Activated T-cell treated with anti-CD3 and anti-CD28 coated beads, Interleukin-2, amount 50 U/mL, for 72 hours (primary cell): ENCODE results near the gene RARA. TPM values are rescaled to one million over a fixed set of nuclear protein-coding genes. Genes with fewer than 3 reads are reported as not detected.

Source experiments
- ATAC-seq, 2 donors: fragments of 150-1000 bp; cut with Tn5 transposase; replicated peaks in 1 of 2; 2 replicates each; pipeline ENCODE4 v1.10.0; 2021; ENCODE audit warnings: moderate library complexity in 2 of 2, mild to moderate bottlenecking in 1 of 2
- DNase-seq, 2 donors: peaks; one replicate each; pipeline ENCODE4 v3.0.0; 2021 to 2022; ENCODE audit warnings: mixed read lengths in 1 of 2
- H3K27ac Mint-ChIP-seq: one replicate; pipeline ENCODE4 v1.8.0; 2022; ENCODE audit warnings: mild to moderate bottlenecking, moderate library complexity, mixed read lengths
- H3K27me3 Mint-ChIP-seq: one replicate; pipeline ENCODE4 v1.8.0; 2022; ENCODE audit warnings: low read depth, mixed read lengths
- H3K36me3 Mint-ChIP-seq, 2 donors: one replicate each; pipeline ENCODE4 v1.8.0; 2022; ENCODE audit warnings: mixed read lengths in 2 of 2, mild to moderate bottlenecking in 1 of 2; ENCODE audit not compliant: insufficient read depth in 2 of 2
- H3K4me1 Mint-ChIP-seq: one replicate; pipeline ENCODE4 v1.8.0; 2022; ENCODE audit warnings: low read depth, mixed read lengths
- H3K4me3 Mint-ChIP-seq, 2 donors: one replicate each; pipeline ENCODE4 v1.8.0; 2022; ENCODE audit warnings: mild to moderate bottlenecking in 2 of 2, mixed read lengths in 2 of 2, moderate library complexity in 2 of 2
- H3K9me3 Mint-ChIP-seq, 2 donors: one replicate each; pipeline ENCODE4 v1.8.0; 2022; ENCODE audit warnings: mixed read lengths in 2 of 2
- total RNA-seq, 2 donors: library from RNA; stranded (reverse); gene quantifications; one replicate each; pipeline ENCODE4 v1.2.3, GENCODE V29; 2022

The RARA gene
- total RNA-seq: 10 to 100 TPM; 33.4 to 45.2 TPM

DNA sequence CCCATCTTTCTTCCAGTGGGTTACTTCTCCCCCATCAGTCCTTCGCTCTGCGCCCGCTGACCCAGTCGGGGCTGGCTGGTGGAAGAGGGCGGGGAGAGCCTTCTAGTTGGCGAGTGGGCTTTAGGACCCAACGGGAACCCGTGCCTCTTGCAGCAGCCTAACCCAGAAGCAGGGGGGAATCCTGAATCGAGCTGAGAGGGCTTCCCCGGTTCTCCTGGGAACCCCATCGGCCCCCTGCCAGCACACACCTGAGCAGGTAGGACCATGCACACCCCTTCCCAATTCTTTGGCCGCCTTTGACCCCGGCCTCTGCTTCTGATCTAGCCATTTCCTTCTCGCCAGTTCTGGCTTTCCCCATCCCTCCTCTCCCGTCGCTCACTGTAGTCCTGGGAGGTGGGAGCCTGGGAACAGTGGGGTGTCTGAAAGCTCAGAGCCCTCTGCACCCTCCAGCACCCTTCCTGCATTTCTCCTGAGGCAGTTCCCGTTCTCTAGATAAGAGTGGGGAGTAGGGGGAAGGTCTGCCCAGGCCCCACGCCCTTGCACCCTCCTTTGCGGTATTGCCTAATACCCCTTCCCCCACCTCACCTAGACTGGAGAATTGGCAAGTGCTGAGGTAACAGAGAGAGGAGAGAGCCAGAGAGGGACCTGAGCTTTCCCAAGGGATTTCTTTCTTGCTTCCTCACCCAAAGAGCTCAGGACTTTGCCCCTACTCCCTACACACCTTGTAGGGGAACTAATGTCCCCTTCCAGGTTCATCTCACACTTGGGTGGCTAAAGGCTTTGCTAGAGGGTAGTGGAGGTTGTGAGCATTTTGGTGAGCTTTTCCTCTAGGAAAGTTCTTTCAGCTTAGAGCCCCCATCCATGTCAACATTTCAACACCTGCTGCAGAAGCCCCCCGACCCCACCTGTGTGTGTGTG is at the start of gene RARA:
TSS of gene RARA (plus strand) at position 150 of the 918 bp plus-strand sequence. CDS start 22,039 bp downstream, outside the sequence.
- peak within 1 kb of the TSS; percentile 13 to 72 for H3K4me3 Mint-ChIP-seq

GRCh38 chr17:40259505-40259904 is 49.5 kb upstream of the RARA start:
- H3K4me1 Mint-ChIP-seq: peaks cover 14% of the 10 kb centered on the region
- no peak overlapping the region for H3K4me3 Mint-ChIP-seq
- no peaks in the 10 kb centered on the region for H3K9me3 Mint-ChIP-seq

More for the DNA sequence above, at the start of gene RARA:
- Mint-ChIP-seq H3K27me3 (no peaks in the 10 kb centered on the region), H3K36me3 (no peaks in the 10 kb centered on the region), H3K4me1 (peaks cover 14% of the 10 kb centered on the region), H3K9me3 (no peaks in the 10 kb centered on the region), H3K27ac (no peak within 1 kb of the TSS)
- ATAC-seq: peak in 1 of 2 donors; percentile 19
- DNase-seq: peak in 1 of 2 donors; percentile 39

GRCh38 chr17:40260528-40260927 is 48.5 kb upstream of the RARA start:
- Mint-ChIP-seq H3K27me3 (no peaks in the 10 kb centered on the region), H3K9me3 (no peaks in the 10 kb centered on the region), H3K4me1 (peaks cover 14% of the 10 kb centered on the region), H3K36me3 (peaks cover 5 to 13% of the 10 kb centered on the region in 2 donors), H3K4me3 (no peak overlapping the region), H3K27ac (no peak overlapping the region)
- DNase-seq: no peak
- ATAC-seq: no peak

More at GRCh38 chr17:40259505-40259904, 49.5 kb upstream of the RARA start:
- H3K36me3 Mint-ChIP-seq: peaks cover 5 to 13% of the 10 kb centered on the region in 2 donors
- no peak overlapping the region for H3K27ac Mint-ChIP-seq
- H3K27me3 Mint-ChIP-seq: no peaks in the 10 kb centered on the region
- no peak for ATAC-seq
- no peak for DNase-seq

DNA sequence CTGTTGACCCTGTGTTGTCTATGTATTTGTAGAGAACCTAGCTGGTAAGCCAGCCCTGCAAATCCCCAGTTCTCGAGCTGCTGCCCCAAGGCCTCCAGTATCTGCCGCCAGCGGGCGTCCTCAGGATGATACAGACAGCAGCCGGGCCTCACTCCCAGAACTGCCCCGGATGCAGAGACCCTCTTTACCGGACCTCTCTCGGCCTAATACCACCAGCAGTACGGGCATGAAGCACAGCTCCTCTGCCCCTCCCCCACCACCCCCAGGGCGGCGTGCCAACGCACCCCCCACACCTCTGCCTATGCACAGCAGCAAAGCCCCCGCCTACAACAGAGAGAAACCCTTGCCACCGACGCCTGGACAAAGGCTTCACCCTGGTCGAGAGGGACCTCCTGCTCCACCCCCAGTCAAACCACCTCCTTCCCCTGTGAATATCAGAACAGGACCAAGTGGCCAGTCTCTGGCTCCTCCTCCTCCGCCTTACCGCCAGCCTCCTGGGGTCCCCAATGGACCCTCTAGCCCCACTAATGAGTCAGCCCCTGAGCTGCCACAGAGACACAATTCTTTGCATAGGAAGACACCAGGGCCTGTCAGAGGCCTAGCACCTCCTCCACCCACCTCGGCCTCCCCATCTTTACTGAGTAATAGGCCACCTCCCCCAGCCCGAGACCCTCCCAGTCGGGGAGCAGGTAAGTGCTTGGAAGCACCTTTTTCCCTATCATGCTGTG is 44.4 kb upstream of the RARA start:
- H3K27ac Mint-ChIP-seq: no peak overlapping the region
- H3K36me3 Mint-ChIP-seq: peaks cover 3 to 13% of the 10 kb centered on the region in 2 donors
- DNase-seq (no peak), ATAC-seq (no peak)
- no peaks in the 10 kb centered on the region for H3K9me3 Mint-ChIP-seq
- no peak overlapping the region for H3K4me3 Mint-ChIP-seq
- H3K4me1 Mint-ChIP-seq: peaks cover 14% of the 10 kb centered on the region
- H3K27me3 Mint-ChIP-seq: no peaks in the 10 kb centered on the region

DNA sequence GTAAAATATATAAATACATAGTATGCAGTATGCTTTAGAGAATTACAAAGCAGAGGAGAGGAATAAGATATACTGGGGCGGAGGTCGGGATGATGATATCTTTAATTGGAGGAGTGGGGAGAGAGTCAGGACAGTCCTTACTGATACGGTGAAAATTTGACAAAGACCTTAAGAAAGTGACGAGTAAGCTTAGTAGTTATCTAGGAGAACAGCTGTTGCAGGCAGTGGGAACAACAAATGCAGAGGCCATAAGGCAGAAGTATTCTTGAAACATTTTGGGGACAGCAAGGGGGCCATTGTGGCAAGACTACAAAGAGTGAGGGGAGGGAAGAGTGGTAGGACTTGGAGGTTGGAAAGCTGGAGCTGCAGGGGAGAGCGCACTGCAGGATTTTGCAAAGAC is 43.6 kb upstream of the RARA start:
- no peak overlapping the region for H3K27ac Mint-ChIP-seq
- DNase-seq (no peak), ATAC-seq (no peak)
- no peaks in the 10 kb centered on the region for H3K9me3 Mint-ChIP-seq
- no peaks in the 10 kb centered on the region for H3K27me3 Mint-ChIP-seq
- H3K36me3 Mint-ChIP-seq: peaks cover 3 to 13% of the 10 kb centered on the region in 2 donors
- H3K4me3 Mint-ChIP-seq: no peak overlapping the region
- peaks cover 14% of the 10 kb centered on the region for H3K4me1 Mint-ChIP-seq

GRCh38 chr17:40266882-40267281 is 42.1 kb upstream of the RARA start:
- Mint-ChIP-seq H3K36me3 (peaks cover 3 to 14% of the 10 kb centered on the region in 2 donors), H3K4me1 (peaks cover 13% of the 10 kb centered on the region), H3K27ac (no peak overlapping the region), H3K4me3 (no peak overlapping the region), H3K9me3 (no peaks in the 10 kb centered on the region), H3K27me3 (no peaks in the 10 kb centered on the region)
- DNase-seq (no peak), ATAC-seq (no peak)

- ATAC-seq: no peak
- Mint-ChIP-seq H3K27ac (no peak overlapping the region), H3K4me1 (no peaks in the 10 kb centered on the region), H3K9me3 (no peaks in the 10 kb centered on the region), H3K36me3 (peaks cover 0 to 8% of the 10 kb centered on the region in 2 donors), H3K4me3 (no peak overlapping the region), H3K27me3 (no peaks in the 10 kb centered on the region)
- DNase-seq: no peak
These were observed 40.8 kb upstream of the RARA start for GRCh38 chr17:40268141-40268712.

- H3K36me3 Mint-ChIP-seq: peaks cover 6 to 7% of the 10 kb centered on the region in 2 donors
- no peaks in the 10 kb centered on the region for H3K9me3 Mint-ChIP-seq
These were observed 30.6 kb upstream of the RARA start for GRCh38 chr17:40278414-40278813.

GRCh38 chr17:40279402-40279801 is 29.6 kb upstream of the RARA start:
- ATAC-seq: no peak
- Mint-ChIP-seq H3K27me3 (no peaks in the 10 kb centered on the region), H3K4me1 (peaks cover 30% of the 10 kb centered on the region), H3K36me3 (peaks cover 4 to 5% of the 10 kb centered on the region in 2 donors), H3K9me3 (no peaks in the 10 kb centered on the region), H3K4me3 (no peak overlapping the region), H3K27ac (no peak overlapping the region)
- no peak for DNase-seq

More at GRCh38 chr17:40278414-40278813, 30.6 kb upstream of the RARA start:
- ATAC-seq (no peak), DNase-seq (no peak)
- H3K27ac Mint-ChIP-seq: peak overlapping the region; percentile 73
- H3K27me3 Mint-ChIP-seq: no peaks in the 10 kb centered on the region
- H3K4me3 Mint-ChIP-seq: no peak overlapping the region
- H3K4me1 Mint-ChIP-seq: peaks cover 20% of the 10 kb centered on the region

GRCh38 chr17:40281663-40282062 is 27.3 kb upstream of the RARA start:
- Mint-ChIP-seq H3K27me3 (no peaks in the 10 kb centered on the region), H3K36me3 (peaks cover 0 to 4% of the 10 kb centered on the region in 2 donors), H3K27ac (peak overlapping the region; percentile 29), H3K4me1 (peaks cover 37% of the 10 kb centered on the region), H3K9me3 (no peaks in the 10 kb centered on the region), H3K4me3 (peak overlapping the region in 1 of 2 donors; percentile 7)
- DNase-seq: no peak
- ATAC-seq: no peak

DNA sequence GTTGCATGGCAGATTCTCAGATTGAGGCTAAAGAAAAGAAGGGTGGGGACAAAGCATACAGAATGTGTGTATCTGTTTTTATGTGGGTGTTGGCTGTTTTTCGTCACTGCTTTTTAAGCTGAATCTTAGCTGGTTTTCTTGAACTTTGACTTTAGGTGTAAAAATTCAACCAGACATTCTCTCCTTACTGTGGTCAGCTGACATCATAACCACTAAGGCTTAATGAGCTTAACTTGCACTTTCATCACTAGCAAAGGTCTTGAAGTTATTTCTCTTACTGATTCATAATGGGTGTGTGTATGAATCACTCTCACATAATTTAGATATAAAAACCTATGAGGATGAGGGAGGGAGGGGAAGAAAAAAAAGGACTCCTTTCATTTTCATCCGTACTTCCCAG is 25.3 kb upstream of the RARA start:
- peak overlapping the region; percentile 60 to 73 for H3K4me3 Mint-ChIP-seq
- H3K4me1 Mint-ChIP-seq: peaks cover 49% of the 10 kb centered on the region
- H3K27me3 Mint-ChIP-seq: no peaks in the 10 kb centered on the region
- H3K9me3 Mint-ChIP-seq: no peaks in the 10 kb centered on the region
- H3K36me3 Mint-ChIP-seq: peaks cover 5 to 6% of the 10 kb centered on the region in 2 donors
- peak overlapping the region; percentile 75 for H3K27ac Mint-ChIP-seq
- ATAC-seq (peak; percentile 64 to 69), DNase-seq (peak; percentile 34 to 51)

- no peaks in the 10 kb centered on the region for H3K9me3 Mint-ChIP-seq
- H3K27ac Mint-ChIP-seq: peak overlapping the region; percentile 22
- no peak for DNase-seq
- peaks cover 54% of the 10 kb centered on the region for H3K4me1 Mint-ChIP-seq
- peaks cover 6 to 7% of the 10 kb centered on the region in 2 donors for H3K36me3 Mint-ChIP-seq
- peak overlapping the region; percentile 69 to 73 for H3K4me3 Mint-ChIP-seq
- ATAC-seq: no peak
- no peaks in the 10 kb centered on the region for H3K27me3 Mint-ChIP-seq
These were observed 24.8 kb upstream of the RARA start for GRCh38 chr17:40284085-40284713.
